ENCODE measurements around the gene HOXC4. TPM values are rescaled to one million over a fixed set of nuclear protein-coding genes. Genes with fewer than 3 reads are reported as not detected.

The HOXC4 gene
- total RNA-seq, 2 experiments from 2014 or later: not detected

DNA sequence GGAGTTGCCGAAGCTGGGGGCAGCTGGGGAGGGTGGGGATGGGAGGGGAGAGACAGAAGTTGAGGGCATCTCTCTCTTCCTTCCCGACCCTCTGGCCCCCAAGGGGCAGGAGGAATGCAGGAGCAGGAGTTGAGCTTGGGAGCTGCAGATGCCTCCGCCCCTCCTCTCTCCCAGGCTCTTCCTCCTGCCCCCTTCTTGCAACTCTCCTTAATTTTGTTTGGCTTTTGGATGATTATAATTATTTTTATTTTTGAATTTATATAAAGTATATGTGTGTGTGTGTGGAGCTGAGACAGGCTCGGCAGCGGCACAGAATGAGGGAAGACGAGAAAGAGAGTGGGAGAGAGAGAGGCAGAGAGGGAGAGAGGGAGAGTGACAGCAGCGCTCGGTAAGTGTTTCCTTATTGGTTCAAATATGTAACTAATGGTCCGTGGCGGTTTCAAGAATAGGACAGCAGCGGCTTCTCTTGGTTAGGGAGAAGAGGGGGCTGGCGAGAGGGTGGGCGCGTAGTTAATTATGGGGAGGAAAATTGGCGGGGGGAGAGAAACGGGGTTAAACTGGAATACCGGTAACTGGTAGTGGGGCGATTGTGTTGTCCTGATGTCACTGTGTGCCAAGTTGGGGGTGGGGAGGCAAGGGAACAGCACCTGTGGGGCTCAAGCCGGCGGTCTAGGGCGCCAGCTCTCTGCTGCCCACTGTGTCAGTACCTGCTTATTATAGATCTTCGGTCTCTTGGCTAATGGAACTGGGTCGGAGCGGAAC lies 36.4 kb upstream of the HOXC4 start:
- intact Hi-C loops (cut with DNase I, micrococcal nuclease): no loop called here
- DNase-seq (no peak), ATAC-seq (ENCODE audit: poor library complexity) (peak; percentile 32)
- H3K27ac Mint-ChIP-seq: no peak overlapping the region
- H3K36me3 Mint-ChIP-seq (ENCODE audit: low read depth): no peaks in the 10 kb centered on the region
- peaks cover 41% of the 10 kb centered on the region for H3K4me1 ChIP-seq (ENCODE audit: insufficient read depth, low read length)
- no peaks in the 10 kb centered on the region for H3K36me3 ChIP-seq (ENCODE audit: insufficient read depth, low read length)
- CTCF ChIA-PET: interaction anchor here (0.8 to 2.0 kb wide), 6 partner anchors 12 to 197 kb away, joined by 3 to 6 read pairs (median 3); partner anchors contain the start of gene SMUG1
- H3K27ac ChIP-seq (ENCODE audit: low read depth in 1 of 2, low read length in 2 of 2): no peak overlapping the region
- H3K27me3 ChIP-seq (ENCODE audit: control insufficient read depth in 1 of 2, insufficient read depth in 2 of 2, low read length in 2 of 2): peaks cover 88 to 95% of the 10 kb centered on the region in 2 experiments
- H3K27me3 Mint-ChIP-seq: peaks cover 93% of the 10 kb centered on the region
- H3K9me3 Mint-ChIP-seq: no peaks in the 10 kb centered on the region
- peaks cover 0 to 29% of the 10 kb centered on the region in 2 experiments for H3K9me3 ChIP-seq (ENCODE audit: control insufficient read depth in 1 of 2, insufficient read depth in 1 of 2, low read length in 2 of 2)
- peak overlapping the region; percentile 50 for H3K4me3 ChIP-seq (ENCODE audit: low read length)
- POLR2A ChIA-PET: interaction anchor here (0.7 to 2.1 kb wide), 9 partner anchors 8 to 263 kb away, joined by 3 to 8 read pairs (median 4); partner anchors contain the start of genes HNRNPA1, HOXC4, HOXC8 and HOXC9
- peak overlapping the region; percentile 89 for H3K4me3 Mint-ChIP-seq
- TF ChIP-seq CTCF (IDR thresholded peaks at IDR 0.05): no peak
- H3K4me1 Mint-ChIP-seq (ENCODE audit: low read depth): peaks cover 19% of the 10 kb centered on the region

DNA sequence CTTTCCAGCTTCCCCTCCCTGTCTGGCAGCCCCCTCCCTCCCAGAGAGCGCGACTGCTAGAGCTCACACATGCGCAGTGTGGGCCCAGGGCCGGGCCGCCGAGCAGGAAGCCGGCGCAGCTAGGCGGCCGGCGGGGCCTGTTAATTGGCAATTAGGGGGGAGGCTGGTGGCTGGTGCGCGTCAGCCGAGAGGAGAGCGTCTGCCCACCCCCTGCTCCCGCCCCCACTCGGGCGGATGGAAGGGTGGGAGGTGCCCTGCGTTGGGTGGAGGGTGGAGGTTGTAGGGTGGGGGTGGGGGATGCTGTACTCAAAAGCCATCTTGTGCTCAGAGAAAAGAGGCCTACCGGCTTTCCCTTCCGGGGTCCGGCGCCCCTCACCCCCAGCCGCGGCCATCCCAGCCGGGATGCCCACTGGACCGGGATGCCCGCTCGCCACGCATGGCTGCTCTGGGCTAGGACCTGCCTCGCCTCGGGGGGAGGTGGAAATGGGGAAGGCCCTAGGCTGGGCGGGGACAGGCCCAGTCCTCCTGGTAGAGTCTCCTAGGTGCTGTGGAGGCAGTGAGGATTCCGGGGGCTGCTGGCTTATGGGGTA lies 35.7 kb upstream of the HOXC4 start:
- peaks cover 88 to 91% of the 10 kb centered on the region in 2 experiments for H3K27me3 ChIP-seq (ENCODE audit: control insufficient read depth in 1 of 2, insufficient read depth in 2 of 2, low read length in 2 of 2)
- peak; percentile 44 to 88 (median 62) for DNase-seq
- H3K9me3 ChIP-seq (ENCODE audit: control insufficient read depth in 1 of 2, insufficient read depth in 1 of 2, low read length in 2 of 2): peaks cover 0 to 29% of the 10 kb centered on the region in 2 experiments
- Mint-ChIP-seq H3K27me3 (peaks cover 93% of the 10 kb centered on the region), H3K9me3 (no peaks in the 10 kb centered on the region), H3K36me3 (ENCODE audit: low read depth) (no peaks in the 10 kb centered on the region), H3K4me1 (ENCODE audit: low read depth) (peaks cover 19% of the 10 kb centered on the region), H3K4me3 (peak overlapping the region; percentile 89), H3K27ac (no peak overlapping the region)
- H3K36me3 ChIP-seq (ENCODE audit: insufficient read depth, low read length): no peaks in the 10 kb centered on the region
- H3K27ac ChIP-seq (ENCODE audit: low read depth in 1 of 2, low read length in 2 of 2): no peak overlapping the region
- intact Hi-C loops (cut with DNase I, micrococcal nuclease): no loop called here
- ChIA-PET POLR2A (interaction anchor here (0.7 to 2.1 kb wide), 7 partner anchors 8 to 262 kb away, joined by 3 to 8 read pairs (median 4); partner anchors contain the start of genes HNRNPA1, HOXC8 and HOXC9), CTCF (interaction anchor here (1.0 kb wide), 2 partner anchors 190 to 196 kb away, joined by 3 read pairs; no protein-coding TSS in a partner anchor)
- peak overlapping the region; percentile 50 for H3K4me3 ChIP-seq (ENCODE audit: low read length)
- peaks cover 41% of the 10 kb centered on the region for H3K4me1 ChIP-seq (ENCODE audit: insufficient read depth, low read length)
- ATAC-seq (ENCODE audit: poor library complexity): peak; percentile 82
- TF ChIP-seq CTCF (IDR thresholded peaks at IDR 0.05): no peak

GRCh38 chr12:54018468-54018984 lies 35.1 kb upstream of the HOXC4 start:
- peaks cover 0 to 29% of the 10 kb centered on the region in 2 experiments for H3K9me3 ChIP-seq (ENCODE audit: control insufficient read depth in 1 of 2, insufficient read depth in 1 of 2, low read length in 2 of 2)
- ChIA-PET POLR2A (no interaction called here), CTCF (no interaction called here)
- H3K4me3 ChIP-seq (ENCODE audit: low read length): peak overlapping the region; percentile 50
- ATAC-seq (ENCODE audit: poor library complexity) (no peak), DNase-seq (no peak)
- Mint-ChIP-seq H3K4me1 (ENCODE audit: low read depth) (peaks cover 19% of the 10 kb centered on the region), H3K27me3 (peaks cover 93% of the 10 kb centered on the region), H3K27ac (no peak overlapping the region), H3K4me3 (peak overlapping the region; percentile 89), H3K36me3 (ENCODE audit: low read depth) (no peaks in the 10 kb centered on the region), H3K9me3 (no peaks in the 10 kb centered on the region)
- intact Hi-C loops (cut with DNase I, micrococcal nuclease): no loop called here
- TF ChIP-seq CTCF (IDR thresholded peaks at IDR 0.05): no peak
- peaks cover 41% of the 10 kb centered on the region for H3K4me1 ChIP-seq (ENCODE audit: insufficient read depth, low read length)
- peaks cover 88 to 91% of the 10 kb centered on the region in 2 experiments for H3K27me3 ChIP-seq (ENCODE audit: control insufficient read depth in 1 of 2, insufficient read depth in 2 of 2, low read length in 2 of 2)
- no peak overlapping the region for H3K27ac ChIP-seq (ENCODE audit: low read depth in 1 of 2, low read length in 2 of 2)
- H3K36me3 ChIP-seq (ENCODE audit: insufficient read depth, low read length): no peaks in the 10 kb centered on the region

Measured in CD4-positive, alpha-beta T cell (primary cell).